ENCODE data around the gene ABHD17C.

DNA sequence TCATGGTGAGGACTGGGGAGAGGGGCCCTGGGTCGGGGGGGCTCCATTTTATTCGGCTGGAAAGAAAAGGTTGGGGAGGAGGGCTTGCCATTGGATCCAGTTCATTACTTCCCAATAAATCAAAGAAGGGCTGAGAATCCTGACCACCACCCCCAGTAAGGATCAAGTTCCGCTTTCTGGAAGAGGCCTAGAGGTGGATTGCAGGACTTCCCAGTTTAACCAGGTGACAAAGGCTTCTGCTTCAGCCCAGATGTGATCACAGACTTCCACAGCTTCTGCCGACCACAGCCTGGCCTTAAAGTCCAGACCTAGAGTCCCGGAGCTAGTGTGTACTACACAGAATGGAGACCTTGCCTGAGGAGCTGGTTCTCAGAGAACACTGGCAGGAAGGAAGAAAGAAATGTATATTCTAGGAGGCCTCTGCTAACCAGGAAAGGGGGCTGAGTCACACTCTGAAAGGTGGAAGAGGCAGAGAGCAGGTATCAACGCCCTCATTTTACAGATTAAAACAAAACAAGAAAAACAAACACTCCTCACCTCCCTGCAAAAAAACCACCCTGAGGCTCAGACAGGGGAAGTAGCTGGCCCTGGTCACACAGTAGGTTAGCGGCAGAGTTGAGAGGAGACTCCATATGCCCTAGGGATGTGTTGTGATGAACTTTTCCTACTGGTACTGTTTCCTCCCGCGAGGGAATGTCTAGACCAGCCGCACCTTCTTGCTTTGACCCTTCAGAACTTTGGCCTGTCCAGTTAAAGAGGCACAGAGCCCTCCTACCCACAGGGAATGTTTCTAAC, 82.9 kb downstream of the ABHD17C start:
- TF ChIP-seq POLR2A (IDR thresholded peaks at IDR 0.05) (no peak), CTCF (IDR thresholded peaks at IDR 0.05) (no peak), EP300 (IDR thresholded peaks at IDR 0.05; ENCODE audit: low read depth) (no peak)

All from transverse colon (tissue), 3 donors.